Fibroblast of the aortic adventitia (primary cell): ENCODE data around the gene ASCC3. TPM values are rescaled to one million over a fixed set of nuclear protein-coding genes. Genes with fewer than 3 reads are reported as not detected.

ENCODE experiments used
- DNase-seq: peaks from one replicate; pipeline ENCODE4 v3.0.0-alpha.2; 2010; ENCODE audit warnings: low read depth
- H3K4me3 ChIP-seq: 2 replicates; pipeline ENCODE4 v1.5.1; 2011; ENCODE audit warnings: low read depth, mild to moderate bottlenecking, control low read depth, low read length, moderate library complexity
- total RNA-seq: library from RNA; depleted of rRNA; stranded (reverse); fragments of >200 nt; gene quantifications from 2 replicates; pipeline ENCODE4 v1.2.3, GENCODE V29; 2012; ENCODE audit warnings: low replicate concordance
- TF ChIP-seq, protein P1 (sequence below): IDR thresholded peaks from 2 replicates; pipeline ENCODE4 v1.5.1; 2011; ENCODE audit warnings: mild to moderate bottlenecking, low read length, control low read depth, inconsistent platforms; ENCODE audit not compliant: insufficient read depth

ASCC3 gene
- total RNA-seq, 1 donor = 87.5 TPM

DNA sequence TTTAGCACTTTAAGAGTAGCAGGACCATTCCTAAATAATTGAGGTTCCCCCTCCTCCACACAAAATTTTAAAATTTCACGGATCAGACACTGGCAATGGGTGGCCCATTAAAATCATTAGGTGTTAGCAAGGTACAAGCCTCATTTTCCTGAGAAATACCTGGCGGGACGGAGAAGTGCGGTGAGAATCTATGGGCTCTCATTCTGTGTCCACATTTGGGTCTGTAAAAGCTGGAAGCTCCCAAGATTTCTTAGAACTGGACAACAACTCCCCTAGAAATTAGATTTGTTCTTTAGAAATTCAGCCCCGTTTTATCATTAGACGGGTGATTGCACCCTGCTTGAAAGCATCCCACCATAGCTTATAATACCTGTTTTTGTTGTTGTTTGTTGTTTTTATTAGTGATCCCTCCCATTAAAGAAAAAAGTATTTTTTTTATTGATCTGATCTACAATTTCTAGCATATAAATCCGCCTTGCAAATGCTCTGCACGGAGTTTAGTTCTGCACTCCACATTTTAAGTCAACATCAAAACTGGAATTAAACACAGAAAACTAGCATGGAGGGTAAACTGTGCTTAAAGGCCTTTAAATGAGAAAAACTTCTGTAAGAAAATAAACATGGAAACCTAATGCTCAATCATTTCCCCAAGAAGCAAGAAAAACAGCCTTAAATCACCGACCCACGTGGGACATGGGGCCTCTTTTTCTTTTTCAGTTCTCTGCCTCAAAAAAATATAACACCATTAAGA, 422.1 kb downstream of the ASCC3 start:
- DNase-seq = no peak
- no peak overlapping the region for H3K4me3 ChIP-seq
- TF ChIP-seq, protein P1, sequence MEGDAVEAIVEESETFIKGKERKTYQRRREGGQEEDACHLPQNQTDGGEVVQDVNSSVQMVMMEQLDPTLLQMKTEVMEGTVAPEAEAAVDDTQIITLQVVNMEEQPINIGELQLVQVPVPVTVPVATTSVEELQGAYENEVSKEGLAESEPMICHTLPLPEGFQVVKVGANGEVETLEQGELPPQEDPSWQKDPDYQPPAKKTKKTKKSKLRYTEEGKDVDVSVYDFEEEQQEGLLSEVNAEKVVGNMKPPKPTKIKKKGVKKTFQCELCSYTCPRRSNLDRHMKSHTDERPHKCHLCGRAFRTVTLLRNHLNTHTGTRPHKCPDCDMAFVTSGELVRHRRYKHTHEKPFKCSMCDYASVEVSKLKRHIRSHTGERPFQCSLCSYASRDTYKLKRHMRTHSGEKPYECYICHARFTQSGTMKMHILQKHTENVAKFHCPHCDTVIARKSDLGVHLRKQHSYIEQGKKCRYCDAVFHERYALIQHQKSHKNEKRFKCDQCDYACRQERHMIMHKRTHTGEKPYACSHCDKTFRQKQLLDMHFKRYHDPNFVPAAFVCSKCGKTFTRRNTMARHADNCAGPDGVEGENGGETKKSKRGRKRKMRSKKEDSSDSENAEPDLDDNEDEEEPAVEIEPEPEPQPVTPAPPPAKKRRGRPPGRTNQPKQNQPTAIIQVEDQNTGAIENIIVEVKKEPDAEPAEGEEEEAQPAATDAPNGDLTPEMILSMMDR = no peak
